K562 (cell line): ENCODE results near the gene MAP3K12.
"Not testable (repeated sequence)": the region's sequence is repeated elsewhere in the genome, so short reads cannot be mapped to it uniquely, and the experiment has no call there.

ENCODE experiments used
- ARNT ChIP-seq, 2 experiments: fragments of 450-650 bp; IDR thresholded peaks; 2 replicates each; pipeline ENCODE4 v1.6.1; 2016; ENCODE audit warnings: mild to moderate bottlenecking in 1 of 2
- BRF1 ChIP-seq: IDR thresholded peaks from 3 replicates; pipeline ENCODE4 v1.6.1; 2011; ENCODE audit warnings: borderline replicate concordance, mild to moderate bottlenecking; ENCODE audit not compliant: insufficient read length; ENCODE audit errors: extremely low read depth
- CHD4 ChIP-seq: fragments of 200-600 bp; sonication (generic); IDR thresholded peaks from 3 replicates; pipeline ENCODE4 v1.6.1; 2012; ENCODE audit warnings: low read depth, mild to moderate bottlenecking, mixed read lengths, low read length, inconsistent platforms; ENCODE audit not compliant: insufficient read depth, insufficient replicate concordance, poor library complexity, severe bottlenecking
- EP300 ChIP-seq: IDR thresholded peaks from 2 replicates; pipeline ENCODE4 v1.6.1; 2012; ENCODE audit warnings: low read length, improper control_type of control experiment
- MAFK ChIP-seq: IDR thresholded peaks from 2 replicates; pipeline ENCODE4 v1.6.1; 2011; ENCODE audit warnings: low read length, improper control_type of control experiment
- MECOM ChIP-seq: fragments of 250-450 bp; sonication (Bioruptor Pico); IDR thresholded peaks from 2 replicates; pipeline ENCODE4 v1.8.0; 2022; ENCODE audit warnings: inconsistent platforms
- PCBP2 ChIP-seq: fragments of 200-400 bp; formaldehyde crosslinking; IDR thresholded peaks from 2 replicates; pipeline ENCODE4 v1.6.1; 2018; ENCODE audit warnings: low read length, low read depth, mild to moderate bottlenecking, moderate library complexity; ENCODE audit not compliant: poor library complexity, severe bottlenecking
- SMAD3 ChIP-seq: fragments of 450-650 bp; formaldehyde crosslinking; conservative IDR thresholded peaks from 2 replicates; pipeline ENCODE4 v1.4.0; 2020; ENCODE audit warnings: mild to moderate bottlenecking
- ZNF175 ChIP-seq: fragments of 200-800 bp; sonication (Bioruptor generic); IDR thresholded peaks from 2 replicates; pipeline ENCODE4 v1.6.1; 2016; ENCODE audit warnings: low read depth, mild to moderate bottlenecking, missing genetic modification characterization, missing compliant biosample characterization
- TF ChIP-seq, protein P1 (sequence below): conservative IDR thresholded peaks from 2 replicates; pipeline ENCODE4 v1.6.1; 2011; ENCODE audit warnings: low read depth, mild to moderate bottlenecking, low read length; ENCODE audit not compliant: control insufficient read depth
- TF ChIP-seq, protein P2 (sequence below): fragments of 450-650 bp; IDR thresholded peaks from 2 replicates; pipeline ENCODE4 v1.6.1; 2016; ENCODE audit warnings: mild to moderate bottlenecking
- TF ChIP-seq, protein P3 (sequence below), 3 experiments: IDR thresholded peaks in 2 of 3; conservative IDR thresholded peaks in 1 of 3; 2 replicates each; pipeline ENCODE4 v1.5.1; 2011 to 2012; ENCODE audit warnings: low read length in 3 of 3, mild to moderate bottlenecking in 3 of 3, control low read depth in 2 of 3, improper control_type of control experiment in 1 of 3, inconsistent platforms in 1 of 3, low read depth in 1 of 3, mixed read lengths in 1 of 3, moderate library complexity in 1 of 3; ENCODE audit not compliant: insufficient read depth in 2 of 3
- TF ChIP-seq, protein P4 (sequence below): sonication (generic); formaldehyde crosslinking; IDR thresholded peaks from 2 replicates; pipeline ENCODE4 v1.8.1; 2022; ENCODE audit warnings: missing genetic modification reagents

DNA sequence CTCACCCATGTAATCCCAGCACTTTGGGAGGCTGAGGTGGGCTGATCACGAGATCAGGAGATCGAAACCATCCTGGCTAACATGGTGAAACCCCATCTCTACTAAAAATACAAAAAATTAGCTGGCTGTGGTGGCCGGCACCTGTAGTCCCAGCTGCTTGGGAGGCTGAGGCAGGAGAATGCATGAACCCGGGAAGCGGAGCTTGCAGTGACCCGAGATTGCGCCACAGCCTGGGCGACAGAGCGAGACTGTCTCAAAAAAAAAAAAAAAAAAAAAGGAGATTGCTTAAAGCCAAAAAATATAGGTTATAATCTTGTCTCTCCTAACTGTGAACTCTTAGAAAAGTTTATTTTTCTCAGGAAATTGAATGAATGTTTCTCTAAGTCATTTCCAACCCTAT is 63.9 kb downstream of the MAP3K12 start:
- TF ChIP-seq BRF1; SMAD3 (CRISPR knock-in tag); MAFK; EP300; MECOM (CRISPR knock-in tag); PCBP2; CHD4; ZNF175 (CRISPR knock-in tag); ARNT (IDR thresholded peaks at IDR 0.05): not testable (repeated sequence)
- TF ChIP-seq, protein P1, sequence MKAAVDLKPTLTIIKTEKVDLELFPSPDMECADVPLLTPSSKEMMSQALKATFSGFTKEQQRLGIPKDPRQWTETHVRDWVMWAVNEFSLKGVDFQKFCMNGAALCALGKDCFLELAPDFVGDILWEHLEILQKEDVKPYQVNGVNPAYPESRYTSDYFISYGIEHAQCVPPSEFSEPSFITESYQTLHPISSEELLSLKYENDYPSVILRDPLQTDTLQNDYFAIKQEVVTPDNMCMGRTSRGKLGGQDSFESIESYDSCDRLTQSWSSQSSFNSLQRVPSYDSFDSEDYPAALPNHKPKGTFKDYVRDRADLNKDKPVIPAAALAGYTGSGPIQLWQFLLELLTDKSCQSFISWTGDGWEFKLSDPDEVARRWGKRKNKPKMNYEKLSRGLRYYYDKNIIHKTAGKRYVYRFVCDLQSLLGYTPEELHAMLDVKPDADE: not testable (repeated sequence)
- TF ChIP-seq, protein P2, sequence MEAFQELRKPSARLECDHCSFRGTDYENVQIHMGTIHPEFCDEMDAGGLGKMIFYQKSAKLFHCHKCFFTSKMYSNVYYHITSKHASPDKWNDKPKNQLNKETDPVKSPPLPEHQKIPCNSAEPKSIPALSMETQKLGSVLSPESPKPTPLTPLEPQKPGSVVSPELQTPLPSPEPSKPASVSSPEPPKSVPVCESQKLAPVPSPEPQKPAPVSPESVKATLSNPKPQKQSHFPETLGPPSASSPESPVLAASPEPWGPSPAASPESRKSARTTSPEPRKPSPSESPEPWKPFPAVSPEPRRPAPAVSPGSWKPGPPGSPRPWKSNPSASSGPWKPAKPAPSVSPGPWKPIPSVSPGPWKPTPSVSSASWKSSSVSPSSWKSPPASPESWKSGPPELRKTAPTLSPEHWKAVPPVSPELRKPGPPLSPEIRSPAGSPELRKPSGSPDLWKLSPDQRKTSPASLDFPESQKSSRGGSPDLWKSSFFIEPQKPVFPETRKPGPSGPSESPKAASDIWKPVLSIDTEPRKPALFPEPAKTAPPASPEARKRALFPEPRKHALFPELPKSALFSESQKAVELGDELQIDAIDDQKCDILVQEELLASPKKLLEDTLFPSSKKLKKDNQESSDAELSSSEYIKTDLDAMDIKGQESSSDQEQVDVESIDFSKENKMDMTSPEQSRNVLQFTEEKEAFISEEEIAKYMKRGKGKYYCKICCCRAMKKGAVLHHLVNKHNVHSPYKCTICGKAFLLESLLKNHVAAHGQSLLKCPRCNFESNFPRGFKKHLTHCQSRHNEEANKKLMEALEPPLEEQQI: not testable (repeated sequence)
- TF ChIP-seq, protein P3, sequence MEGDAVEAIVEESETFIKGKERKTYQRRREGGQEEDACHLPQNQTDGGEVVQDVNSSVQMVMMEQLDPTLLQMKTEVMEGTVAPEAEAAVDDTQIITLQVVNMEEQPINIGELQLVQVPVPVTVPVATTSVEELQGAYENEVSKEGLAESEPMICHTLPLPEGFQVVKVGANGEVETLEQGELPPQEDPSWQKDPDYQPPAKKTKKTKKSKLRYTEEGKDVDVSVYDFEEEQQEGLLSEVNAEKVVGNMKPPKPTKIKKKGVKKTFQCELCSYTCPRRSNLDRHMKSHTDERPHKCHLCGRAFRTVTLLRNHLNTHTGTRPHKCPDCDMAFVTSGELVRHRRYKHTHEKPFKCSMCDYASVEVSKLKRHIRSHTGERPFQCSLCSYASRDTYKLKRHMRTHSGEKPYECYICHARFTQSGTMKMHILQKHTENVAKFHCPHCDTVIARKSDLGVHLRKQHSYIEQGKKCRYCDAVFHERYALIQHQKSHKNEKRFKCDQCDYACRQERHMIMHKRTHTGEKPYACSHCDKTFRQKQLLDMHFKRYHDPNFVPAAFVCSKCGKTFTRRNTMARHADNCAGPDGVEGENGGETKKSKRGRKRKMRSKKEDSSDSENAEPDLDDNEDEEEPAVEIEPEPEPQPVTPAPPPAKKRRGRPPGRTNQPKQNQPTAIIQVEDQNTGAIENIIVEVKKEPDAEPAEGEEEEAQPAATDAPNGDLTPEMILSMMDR (IDR thresholded peaks at IDR 0.05 in 2 of 3, conservative IDR thresholded peaks at IDR 0.05 in 1 of 3; ENCODE audit: insufficient read depth in 2 of 3, low read depth in 1 of 3, low read length in 3 of 3): not testable (repeated sequence)
- TF ChIP-seq, protein P4, sequence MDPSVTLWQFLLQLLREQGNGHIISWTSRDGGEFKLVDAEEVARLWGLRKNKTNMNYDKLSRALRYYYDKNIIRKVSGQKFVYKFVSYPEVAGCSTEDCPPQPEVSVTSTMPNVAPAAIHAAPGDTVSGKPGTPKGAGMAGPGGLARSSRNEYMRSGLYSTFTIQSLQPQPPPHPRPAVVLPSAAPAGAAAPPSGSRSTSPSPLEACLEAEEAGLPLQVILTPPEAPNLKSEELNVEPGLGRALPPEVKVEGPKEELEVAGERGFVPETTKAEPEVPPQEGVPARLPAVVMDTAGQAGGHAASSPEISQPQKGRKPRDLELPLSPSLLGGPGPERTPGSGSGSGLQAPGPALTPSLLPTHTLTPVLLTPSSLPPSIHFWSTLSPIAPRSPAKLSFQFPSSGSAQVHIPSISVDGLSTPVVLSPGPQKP (CRISPR knock-in tag): not testable (repeated sequence)
